NCI-H1105 (cell line): ENCODE data around the gene MAML1.
"Not testable (repeated sequence)": the region's sequence is repeated elsewhere in the genome, so short reads cannot be mapped to it uniquely, and the experiment has no call there.

Experiments used
- DNase-seq: peaks from one replicate; lab custom pipeline; 2025; lab: John Stamatoyannopoulos, UW

Gene MAML1, protein sequence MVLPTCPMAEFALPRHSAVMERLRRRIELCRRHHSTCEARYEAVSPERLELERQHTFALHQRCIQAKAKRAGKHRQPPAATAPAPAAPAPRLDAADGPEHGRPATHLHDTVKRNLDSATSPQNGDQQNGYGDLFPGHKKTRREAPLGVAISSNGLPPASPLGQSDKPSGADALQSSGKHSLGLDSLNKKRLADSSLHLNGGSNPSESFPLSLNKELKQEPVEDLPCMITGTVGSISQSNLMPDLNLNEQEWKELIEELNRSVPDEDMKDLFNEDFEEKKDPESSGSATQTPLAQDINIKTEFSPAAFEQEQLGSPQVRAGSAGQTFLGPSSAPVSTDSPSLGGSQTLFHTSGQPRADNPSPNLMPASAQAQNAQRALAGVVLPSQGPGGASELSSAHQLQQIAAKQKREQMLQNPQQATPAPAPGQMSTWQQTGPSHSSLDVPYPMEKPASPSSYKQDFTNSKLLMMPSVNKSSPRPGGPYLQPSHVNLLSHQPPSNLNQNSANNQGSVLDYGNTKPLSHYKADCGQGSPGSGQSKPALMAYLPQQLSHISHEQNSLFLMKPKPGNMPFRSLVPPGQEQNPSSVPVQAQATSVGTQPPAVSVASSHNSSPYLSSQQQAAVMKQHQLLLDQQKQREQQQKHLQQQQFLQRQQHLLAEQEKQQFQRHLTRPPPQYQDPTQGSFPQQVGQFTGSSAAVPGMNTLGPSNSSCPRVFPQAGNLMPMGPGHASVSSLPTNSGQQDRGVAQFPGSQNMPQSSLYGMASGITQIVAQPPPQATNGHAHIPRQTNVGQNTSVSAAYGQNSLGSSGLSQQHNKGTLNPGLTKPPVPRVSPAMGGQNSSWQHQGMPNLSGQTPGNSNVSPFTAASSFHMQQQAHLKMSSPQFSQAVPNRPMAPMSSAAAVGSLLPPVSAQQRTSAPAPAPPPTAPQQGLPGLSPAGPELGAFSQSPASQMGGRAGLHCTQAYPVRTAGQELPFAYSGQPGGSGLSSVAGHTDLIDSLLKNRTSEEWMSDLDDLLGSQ

DNA sequence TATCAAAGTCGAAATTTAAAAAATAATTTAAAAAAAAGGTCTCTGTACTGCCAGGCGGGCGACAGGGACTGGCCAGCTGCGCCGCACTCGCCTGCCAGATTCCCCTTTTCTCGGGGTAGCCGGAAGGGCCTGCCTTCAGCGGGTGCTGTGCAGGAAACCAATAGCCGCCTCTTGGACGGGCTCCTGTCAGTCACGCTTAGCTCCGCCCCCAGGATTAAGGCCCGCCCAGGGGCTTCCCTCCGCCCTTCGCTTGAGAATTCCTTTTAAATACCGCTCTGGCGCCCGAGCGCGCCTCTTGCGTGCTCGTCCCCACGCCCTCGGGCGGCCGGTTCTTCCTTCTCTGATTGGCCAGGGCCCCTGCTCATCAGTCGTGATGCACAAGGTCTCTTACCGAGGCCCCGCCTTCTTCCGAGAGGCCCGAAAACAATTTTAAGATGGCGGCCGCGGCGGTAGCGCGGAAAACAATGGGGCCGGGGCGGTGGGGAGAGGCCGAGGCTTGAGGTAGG is at the start of gene MAML1:
TSS of gene MAML1 (plus strand) at position 411 of the 506 bp plus-strand sequence. CDS start 291 bp downstream, outside the sequence.
- peak; percentile 93 for DNase-seq

DNA sequence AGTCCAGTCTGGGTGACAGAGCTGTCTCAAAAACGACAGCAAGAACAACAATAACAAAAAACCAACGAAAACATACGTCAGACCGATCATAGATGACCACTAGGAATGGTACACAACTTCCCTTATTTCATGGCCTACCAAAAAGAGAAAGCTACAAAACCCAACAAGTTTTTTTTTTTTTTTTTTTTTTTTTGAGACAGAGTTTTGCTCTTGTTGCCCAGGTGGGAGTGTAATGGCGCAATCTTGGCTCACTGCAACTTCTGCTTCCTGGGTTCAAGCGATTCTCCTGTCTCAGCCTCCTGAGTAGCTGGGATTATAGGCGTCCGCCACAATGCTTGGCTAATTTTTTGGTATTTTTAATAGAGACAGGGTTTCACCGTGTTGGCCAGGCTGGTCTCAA is 43.4 kb upstream of the MAML1 start:
- not testable (repeated sequence) for DNase-seq

DNA sequence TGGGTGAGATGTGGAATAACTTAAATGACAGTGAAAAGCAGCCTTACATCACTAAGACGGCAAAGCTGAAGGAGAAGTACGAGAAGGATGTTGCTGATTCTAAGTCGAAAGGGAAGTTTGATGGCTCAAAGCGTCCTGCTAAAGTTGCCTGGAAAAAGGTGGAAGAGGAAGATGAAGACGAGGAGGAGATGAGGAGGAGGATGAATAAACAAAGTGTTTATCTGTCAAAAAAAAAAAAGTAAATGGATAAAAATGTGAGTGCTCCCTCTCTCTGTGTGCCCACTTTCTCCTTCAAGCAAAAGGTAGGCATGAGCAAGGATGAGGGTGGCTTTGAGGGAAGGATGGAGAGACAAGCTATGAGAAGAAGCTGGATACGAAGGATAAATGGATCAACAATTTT is 38.1 kb upstream of the MAML1 start:
- no peak for DNase-seq

DNA sequence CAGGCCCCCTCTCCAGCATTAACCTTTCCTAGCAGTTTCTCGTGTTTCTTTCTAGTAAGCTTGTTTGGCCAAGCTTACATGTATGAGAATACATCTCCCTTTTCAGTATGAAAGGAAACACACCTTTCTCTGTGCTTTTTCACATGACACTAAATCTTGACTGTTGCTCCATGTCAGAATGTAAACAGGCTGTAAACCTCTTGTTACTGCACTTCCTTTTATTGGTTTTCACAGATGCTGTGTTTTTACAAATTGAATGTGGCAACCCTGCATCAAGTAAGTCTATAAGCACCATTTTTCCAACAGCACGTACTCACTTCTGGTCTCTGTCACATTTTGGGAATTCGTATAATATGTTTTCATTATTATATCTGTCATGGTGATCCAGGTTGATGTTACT is 36.0 kb upstream of the MAML1 start:
- DNase-seq = no peak

DNA sequence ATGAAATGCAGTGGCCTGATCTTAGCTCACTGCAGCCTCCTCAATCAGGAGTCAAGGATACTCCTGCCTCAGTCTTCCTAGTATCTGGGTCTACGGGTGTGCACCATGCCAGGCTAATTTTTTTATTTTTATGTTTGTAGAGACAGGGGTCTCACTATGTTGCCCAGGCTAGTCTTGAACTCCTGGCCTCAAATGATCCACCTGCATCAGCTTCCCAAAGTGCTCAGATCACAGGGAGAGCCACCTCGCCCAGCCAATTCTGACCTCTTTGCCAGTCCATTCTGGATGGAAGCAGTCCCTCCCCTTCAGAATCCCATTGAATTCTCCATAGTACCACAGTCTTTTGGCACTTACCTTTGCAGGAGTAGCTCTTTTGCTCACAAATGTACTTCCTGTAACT is 35.5 kb upstream of the MAML1 start:
- DNase-seq = no peak

DNA sequence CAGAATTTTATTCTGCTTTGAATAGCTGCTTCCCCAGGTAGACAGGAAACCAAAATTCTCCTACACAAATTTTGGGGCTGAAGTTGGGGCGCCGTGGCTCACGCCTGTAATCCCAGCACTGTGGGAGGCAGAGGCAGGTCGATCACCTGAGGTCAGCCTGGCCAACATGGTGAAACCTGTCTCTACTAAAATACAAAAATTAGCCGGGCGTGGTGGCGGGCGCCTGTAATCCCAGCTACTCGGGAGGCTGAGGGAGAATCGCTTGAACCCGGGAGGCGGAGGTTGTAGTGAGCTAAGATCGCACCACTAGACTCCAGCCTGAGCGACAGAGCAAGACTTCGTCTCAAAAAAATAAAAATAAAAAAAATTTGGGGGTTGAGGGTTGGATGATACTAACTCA is 35.1 kb upstream of the MAML1 start:
- not testable (repeated sequence) for DNase-seq

DNA sequence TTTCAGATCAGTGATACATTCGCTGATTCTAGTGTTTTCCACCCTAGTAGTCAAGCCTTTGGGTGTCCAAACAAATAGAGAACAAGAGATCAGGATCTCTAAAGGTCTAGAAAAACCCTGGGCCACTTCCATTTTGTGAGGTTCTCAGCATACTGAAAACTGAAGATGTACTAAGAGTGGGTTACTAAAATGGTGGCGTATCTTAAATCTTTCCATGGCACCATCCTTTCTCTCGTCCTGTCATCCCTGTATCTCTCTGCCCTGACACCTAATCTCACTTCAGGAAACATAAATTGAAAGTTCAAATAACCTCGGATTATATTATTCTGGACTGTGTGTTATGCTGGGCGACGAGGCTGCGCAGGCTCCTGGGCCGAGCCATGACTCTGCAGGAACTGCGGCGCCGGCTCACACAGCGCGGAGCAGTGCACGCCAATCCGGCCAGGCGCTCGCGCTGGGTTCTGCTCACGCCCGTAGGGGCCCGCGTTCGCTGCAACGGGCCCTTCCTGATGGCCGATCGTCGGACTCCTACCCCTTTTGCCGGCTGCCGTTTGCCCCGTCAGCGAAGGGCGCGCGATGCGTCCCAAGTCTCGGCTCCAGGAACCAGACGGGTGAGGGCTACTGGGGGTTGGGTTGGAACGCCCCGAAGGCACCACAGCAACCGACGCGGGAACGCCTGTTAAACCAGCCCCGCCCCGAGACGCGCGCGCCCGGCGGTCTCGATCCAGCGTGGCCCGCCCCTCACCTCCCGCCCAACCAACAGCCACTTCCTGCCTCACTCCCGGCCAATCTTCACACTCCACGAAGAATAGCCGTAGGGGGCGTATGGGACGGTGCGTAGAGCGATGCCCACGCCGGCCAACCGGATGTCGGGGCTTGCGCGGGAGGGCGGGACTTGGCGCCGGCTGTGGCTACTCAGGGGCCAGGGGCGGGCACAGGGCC is 34.4 kb upstream of the MAML1 start:
- peak; percentile 93 for DNase-seq

DNA sequence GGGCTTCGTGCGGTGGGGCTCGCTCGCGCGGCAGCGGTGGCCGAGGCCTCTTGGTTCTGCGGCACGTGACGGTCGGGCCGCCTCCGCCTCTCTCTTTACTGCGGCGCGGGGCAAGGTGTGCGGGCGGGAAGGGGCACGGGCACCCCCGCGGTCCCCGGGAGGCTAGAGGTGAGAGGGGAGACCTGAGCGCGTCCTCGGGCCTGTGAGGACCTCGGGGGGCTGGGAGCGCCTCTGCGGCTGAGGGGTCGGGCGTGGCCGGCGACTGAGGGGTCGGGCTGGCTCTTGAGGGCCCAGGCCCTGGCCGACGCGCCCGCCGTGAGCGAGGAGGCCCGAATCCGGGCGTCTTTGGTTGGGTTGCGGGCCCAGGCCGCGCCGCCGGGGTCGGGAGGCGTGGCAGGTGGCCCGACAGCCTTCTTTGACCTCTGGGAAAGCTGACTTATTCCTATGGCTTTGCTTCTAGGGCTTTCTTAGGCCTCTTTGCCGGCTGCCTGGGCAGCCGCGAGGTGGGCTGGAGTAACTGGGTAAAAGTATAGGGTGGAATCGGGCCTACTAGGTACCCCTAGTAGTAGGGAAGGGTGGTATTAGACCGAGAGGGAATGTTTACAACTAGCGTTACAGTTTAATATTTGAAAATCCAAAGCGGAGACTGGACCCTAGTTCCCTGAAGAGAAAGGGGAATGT is 33.5 kb upstream of the MAML1 start, which contains the start of gene CANX:
TSS of gene CANX (plus strand) at position 33 of the 681 bp plus-strand sequence. CDS start 6,715 bp downstream, outside the sequence.
- no peak for DNase-seq

DNA sequence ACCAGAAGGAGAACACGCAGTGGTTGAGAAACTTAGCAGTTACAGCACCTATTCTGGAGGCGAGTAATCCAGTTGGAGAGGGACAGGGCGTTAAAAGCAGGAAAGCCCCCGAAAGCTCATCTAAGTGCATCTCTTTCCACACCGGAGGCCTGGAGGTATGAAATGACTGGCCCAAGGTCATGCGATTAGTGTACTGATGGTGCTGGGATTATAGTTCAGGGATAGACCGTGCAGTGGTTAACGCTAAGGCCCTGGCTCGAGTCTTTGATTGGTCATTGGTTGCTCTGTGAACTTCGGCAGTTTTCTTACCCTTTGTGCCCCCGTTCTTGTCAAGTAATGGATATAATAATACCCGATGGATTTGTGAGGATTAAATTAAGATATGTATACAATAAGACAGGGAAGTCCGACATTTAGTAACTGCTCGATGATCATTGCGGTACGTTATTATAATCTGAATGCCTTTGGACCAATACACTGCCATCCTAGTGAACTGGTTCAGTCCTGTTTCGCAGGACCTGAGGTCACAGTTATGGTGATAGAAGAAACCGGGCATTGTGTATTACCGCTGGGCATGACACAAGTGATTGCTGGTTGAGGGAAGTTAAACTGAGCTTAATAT is 32.9 kb upstream of the MAML1 start:
- DNase-seq = no peak

DNA sequence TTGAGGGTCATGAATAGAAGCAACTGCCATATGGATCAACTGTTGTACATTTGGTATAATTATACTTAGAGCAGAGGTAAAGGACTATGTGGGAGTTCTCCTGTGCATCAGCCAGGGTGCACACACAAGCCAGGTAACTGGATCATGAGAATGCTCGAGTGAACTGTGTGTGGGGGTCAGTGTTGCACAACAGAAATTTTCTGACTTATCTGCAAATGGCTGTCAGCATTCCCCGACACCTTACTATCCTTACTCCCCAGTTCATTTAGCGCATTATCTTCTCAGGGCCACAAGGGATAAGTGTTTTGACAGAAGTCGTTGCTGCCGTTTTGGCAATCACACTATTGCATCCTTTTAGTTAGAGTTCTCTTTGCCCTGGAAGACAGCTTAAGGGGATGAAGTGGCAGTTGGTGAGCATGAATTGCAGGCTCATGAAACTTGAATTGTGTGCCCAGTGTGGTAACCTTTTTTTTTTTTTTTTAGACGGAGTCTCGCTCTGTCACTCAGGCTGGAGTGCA is 32.2 kb upstream of the MAML1 start:
- no peak for DNase-seq

DNA sequence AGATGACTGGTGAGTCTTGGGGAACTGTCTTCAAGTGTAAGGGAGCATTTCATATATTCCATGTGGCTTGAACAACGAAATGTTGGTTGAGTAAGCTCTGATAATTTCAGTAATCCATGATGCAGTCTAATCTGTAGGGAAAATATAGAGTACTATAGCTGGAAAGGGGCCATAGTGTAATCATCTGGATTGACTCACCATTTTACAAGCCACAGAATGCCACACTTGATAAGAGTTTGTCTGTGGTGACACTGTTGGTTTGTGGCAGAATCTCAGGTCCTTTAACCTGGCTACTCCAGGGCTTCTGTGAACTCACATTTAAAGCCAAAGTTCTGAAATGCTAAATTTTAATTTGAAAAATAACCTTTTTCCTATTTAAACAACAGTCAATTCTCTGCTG is 16.3 kb upstream of the MAML1 start:
- DNase-seq = no peak

DNA sequence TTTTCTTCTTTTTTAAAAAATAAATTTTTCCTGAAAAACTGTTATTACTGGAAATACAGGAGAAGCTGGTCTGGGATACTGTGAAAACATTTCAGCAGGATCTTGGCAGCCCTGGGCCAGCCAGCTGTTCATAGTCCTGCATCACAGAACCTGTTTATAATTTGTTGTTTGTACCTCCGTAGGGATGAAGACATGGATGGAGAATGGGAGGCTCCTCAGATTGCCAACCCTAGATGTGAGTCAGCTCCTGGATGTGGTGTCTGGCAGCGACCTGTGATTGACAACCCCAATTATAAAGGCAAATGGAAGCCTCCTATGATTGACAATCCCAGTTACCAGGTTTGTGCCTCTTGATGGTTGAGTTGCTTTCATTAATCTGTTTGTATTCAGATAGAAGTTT is 12.4 kb upstream of the MAML1 start:
- no peak for DNase-seq

DNA sequence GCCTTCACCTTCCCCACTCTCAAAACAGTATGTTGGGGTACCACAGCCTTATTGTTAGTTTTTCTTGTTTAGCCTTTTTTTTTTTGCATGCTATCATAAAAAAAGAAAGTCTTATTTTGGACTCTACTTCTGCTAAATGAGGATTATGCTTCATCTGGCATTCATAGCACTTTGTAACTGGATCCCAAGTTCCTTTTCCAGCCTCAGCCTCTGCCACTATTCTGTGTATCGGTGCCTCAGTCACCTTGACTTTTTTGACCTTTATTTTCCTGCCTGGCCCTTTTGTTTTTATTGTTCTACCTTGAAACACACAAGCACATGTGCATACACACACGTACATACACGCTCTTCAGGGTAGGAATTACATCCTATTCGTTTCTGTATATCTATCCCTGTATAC is 8.5 kb upstream of the MAML1 start:
- no peak for DNase-seq

DNA sequence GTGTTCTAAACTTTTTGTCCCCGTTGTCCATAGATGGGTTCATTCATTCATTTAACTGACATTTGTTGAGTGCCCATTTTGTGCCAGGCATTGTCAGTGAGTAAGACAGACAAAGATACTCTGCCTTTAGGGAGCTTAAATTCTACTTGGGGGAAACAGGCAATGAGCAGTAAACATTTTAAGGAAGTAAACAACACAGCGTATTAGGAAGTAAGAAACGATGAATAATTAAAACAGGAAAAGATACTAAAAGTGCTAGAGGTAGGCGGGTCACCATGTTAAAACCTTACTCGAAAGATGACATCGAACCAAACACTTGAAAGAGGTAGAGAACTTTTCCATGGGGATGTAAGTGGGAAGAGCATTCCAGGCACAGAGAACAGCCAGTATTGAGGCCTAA is 5.5 kb upstream of the MAML1 start:
- DNase-seq = no peak

DNA sequence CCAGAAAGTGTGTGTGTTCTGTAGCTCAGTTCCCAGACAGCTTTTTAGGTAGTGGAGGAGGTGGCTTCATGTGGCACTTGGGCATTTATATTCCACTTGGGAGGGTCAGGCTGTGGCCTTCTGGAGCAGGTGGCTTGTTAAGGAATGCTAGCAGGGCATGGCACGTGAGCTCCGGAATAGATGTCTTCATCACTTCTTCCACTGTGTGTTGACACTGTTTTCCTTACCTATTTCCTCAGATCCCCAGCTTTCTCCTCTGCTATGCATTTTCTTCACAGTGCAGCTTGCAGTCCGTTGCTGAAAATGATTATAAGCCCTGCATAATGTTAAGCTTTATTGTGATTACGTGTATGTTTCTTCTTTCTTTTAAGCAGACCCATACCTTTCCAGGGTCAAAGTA is 3.3 kb upstream of the MAML1 start:
- no peak for DNase-seq

DNA sequence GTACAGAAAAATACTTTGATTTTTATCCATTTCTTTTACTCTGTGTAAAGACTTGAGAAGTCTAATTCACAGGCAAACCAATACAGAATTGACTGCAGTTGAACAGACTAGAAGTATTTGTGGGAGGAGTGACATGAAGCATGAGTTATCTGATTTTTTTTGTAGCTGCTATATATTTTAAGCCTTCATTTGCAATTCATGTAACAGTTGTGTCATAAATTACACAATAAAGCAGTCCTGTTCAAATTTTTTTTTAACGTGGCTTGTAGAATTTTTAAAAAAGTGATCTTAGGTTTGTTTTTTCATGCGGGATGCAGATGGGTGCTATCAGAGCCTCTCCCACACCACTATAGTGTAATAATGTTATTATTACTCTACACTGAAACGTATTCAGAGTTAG is 2.9 kb upstream of the MAML1 start:
- DNase-seq = no peak

DNA sequence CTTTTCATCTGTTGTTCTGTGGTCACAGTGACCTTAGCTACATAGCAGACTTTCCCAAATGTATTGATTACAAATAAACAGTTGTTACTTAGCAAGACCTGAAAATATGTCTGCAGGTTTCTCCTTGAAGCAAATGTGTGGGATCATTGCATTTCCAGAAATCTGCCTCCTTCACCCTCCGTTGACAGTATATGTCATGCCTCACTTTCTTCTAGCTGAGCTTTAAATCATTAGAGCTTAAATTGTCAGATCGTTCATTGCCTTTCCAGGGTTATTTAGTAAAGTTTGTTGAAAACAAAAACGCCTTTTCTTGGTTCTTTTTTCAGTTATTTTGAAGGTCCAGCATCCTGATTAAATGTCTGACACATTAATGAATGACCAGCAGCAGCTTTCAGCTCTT is 2.3 kb upstream of the MAML1 start:
- DNase-seq = no peak

DNA sequence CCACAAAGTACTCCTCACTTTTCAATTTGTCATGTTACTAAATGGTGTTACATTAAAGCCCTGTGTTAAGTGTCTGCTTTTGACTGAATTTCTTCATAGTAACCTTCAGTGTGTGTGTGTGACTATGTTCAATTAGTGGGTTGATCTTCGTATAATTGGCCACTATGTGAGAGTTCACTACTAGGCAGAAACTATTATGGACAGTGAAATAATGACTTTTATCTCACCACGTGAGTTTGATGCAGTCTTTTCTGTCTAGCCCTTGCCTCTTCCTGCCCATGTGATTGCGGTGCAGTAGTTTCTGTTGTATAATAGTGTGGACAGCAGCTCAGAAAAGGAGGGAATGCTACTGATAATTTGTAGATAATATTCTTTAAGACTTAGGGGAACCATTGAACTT is 1.8 kb upstream of the MAML1 start:
- no peak for DNase-seq

DNA sequence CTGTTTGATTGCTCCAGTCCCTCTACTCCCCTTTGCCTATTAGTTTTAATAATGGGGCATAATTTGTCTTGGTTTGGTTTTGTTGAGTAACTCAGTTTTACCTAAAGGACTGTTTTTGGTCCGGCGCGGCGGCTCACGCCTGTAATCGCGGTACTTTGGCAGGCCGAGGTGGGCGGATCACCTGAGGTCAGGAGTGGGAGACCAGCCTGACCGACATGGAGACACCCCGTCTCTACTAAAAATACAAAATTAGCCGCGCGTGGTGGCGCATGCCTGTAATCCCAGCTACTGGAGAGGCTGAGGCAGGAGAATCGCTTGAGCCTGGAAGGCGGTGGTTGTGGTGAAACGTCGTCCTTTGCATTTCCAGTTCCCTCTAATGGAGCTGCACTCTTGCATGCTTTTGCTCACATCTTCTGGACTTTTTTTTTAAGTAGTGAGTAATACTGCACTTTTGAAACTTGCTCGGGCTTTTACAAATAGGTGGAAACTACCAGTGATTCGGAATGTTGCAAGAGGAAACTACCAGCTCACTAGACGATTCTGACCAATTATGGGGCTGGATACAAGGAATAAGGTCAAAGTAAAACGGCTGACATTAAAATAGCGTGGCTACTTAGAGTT is 721 bp upstream of the MAML1 start:
- no peak for DNase-seq
